Left lung (tissue), 10 donors: ENCODE measurements around the gene CASZ1. TPM values are rescaled to one million over a fixed set of nuclear protein-coding genes. Genes with fewer than 3 reads are reported as not detected.

ENCODE experiments used
- ATAC-seq: fragments of 200-7000 bp; cut with Tn5 transposase; one replicate; pipeline ENCODE4 v1.9.1; 2020; ENCODE audit warnings: moderate library complexity
- DNase-seq, 4 donors: peaks; one replicate each; pipeline ENCODE4 v3.0.0-alpha.2; 2013 to 2020
- H3K27ac ChIP-seq, 2 donors: fragments of 200-600 bp; sonication (generic) in 1 of 2; one replicate each; pipeline versions ENCODE4 v1.5.0 to v1.8.0; 2020 to 2021
- H3K27me3 ChIP-seq, 2 donors: fragments of 200-600 bp; sonication (generic) in 1 of 2; one replicate each; pipeline versions ENCODE4 v1.5.0 to v1.8.0; 2020 to 2021
- H3K36me3 ChIP-seq, 2 donors: fragments of 200-600 bp; sonication (generic) in 1 of 2; one replicate each; pipeline versions ENCODE4 v1.5.0 to v1.8.0; 2020 to 2021
- H3K4me1 ChIP-seq, 2 donors: fragments of 200-600 bp; one replicate each; pipeline ENCODE4 v1.8.0; 2021
- H3K4me3 ChIP-seq, 2 donors: fragments of 200-600 bp; sonication (generic) in 1 of 2; one replicate each; pipeline versions ENCODE4 v1.5.0 to v1.8.0; 2020 to 2021; ENCODE audit warnings: mild to moderate bottlenecking in 1 of 2
- H3K9me3 ChIP-seq, 2 donors: fragments of 200-600 bp; sonication (generic) in 1 of 2; one replicate each; pipeline versions ENCODE4 v1.5.0 to v1.8.0; 2020 to 2021
- intact Hi-C, 2 donors: fragments of 100-400 bp; cut with DNase I; formaldehyde crosslinking; loops; one replicate each; pipeline versions ENCODE4 v1.11.2 to v1.14.2; 2022
- polyA plus RNA-seq, 6 donors: library from polyadenylated mRNA; unstranded; fragments of 120-200 nt; gene quantifications; one replicate each; pipeline ENCODE4 v1.2.1, GENCODE V29; 2013; ENCODE audit not compliant: insufficient read length in 6 of 6
- total RNA-seq, 2 donors: library from RNA; stranded (reverse); fragmentation: NEBNext Ultra II Directional; extraction: Animal tissue kit (Norgen Biotek cat#: 25700); gene quantifications; one replicate each; pipeline ENCODE4 v1.2.1, GENCODE V29; 2021
- TF ChIP-seq, protein P1 (sequence below), 2 donors: fragments of 200-600 bp; sonication (generic) in 1 of 2; IDR thresholded peaks; one replicate each; pipeline versions ENCODE4 v1.5.0 to v1.8.0; 2021; ENCODE audit warnings: antibody characterized with exemption in 2 of 2
- donor health status: DM: no; HTN: yes; CAD: no.
- donor health status: DM: no; HTN: no; CAD: no.

The CASZ1 gene
- total and polyA plus RNA-seq, 8 donors: 15.1 to 44.0 (median 21.1) TPM

DNA sequence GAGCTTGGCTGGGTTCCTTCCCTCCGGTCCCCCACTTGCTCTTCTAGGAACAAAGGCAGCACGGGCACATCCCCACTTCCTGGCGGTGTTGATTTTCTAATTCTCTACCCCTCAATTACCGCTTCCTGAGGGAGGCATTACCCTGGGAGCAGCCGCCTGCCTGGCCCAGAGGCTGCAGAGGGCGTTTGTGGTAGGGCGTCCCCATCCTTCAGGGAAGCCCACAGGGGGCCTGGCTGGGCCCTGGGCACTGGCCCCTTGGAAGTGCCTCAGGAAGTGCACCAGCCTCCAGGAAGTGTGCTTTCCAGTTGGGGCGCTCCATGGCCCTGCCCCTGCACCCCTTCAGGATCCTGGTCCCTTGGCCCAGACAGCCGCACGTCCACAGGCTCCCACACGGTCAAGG is 42.1 kb upstream of the CASZ1 start:
- Histone ChIP-seq H3K4me3 (no peak overlapping the region), H3K27me3 (peaks cover 17 to 39% of the 10 kb centered on the region in 2 donors), H3K4me1 (no peaks in the 10 kb centered on the region), H3K9me3 (peaks cover 0 to 1% of the 10 kb centered on the region in 2 donors), H3K36me3 (no peaks in the 10 kb centered on the region), H3K27ac (no peak overlapping the region)
- ATAC-seq (no peak), DNase-seq (peak in 1 of 4 donors; percentile 54)
- TF ChIP-seq, protein P1, sequence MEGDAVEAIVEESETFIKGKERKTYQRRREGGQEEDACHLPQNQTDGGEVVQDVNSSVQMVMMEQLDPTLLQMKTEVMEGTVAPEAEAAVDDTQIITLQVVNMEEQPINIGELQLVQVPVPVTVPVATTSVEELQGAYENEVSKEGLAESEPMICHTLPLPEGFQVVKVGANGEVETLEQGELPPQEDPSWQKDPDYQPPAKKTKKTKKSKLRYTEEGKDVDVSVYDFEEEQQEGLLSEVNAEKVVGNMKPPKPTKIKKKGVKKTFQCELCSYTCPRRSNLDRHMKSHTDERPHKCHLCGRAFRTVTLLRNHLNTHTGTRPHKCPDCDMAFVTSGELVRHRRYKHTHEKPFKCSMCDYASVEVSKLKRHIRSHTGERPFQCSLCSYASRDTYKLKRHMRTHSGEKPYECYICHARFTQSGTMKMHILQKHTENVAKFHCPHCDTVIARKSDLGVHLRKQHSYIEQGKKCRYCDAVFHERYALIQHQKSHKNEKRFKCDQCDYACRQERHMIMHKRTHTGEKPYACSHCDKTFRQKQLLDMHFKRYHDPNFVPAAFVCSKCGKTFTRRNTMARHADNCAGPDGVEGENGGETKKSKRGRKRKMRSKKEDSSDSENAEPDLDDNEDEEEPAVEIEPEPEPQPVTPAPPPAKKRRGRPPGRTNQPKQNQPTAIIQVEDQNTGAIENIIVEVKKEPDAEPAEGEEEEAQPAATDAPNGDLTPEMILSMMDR (IDR thresholded peaks at IDR 0.05): no peak
- intact Hi-C loops: no loop called here

DNA sequence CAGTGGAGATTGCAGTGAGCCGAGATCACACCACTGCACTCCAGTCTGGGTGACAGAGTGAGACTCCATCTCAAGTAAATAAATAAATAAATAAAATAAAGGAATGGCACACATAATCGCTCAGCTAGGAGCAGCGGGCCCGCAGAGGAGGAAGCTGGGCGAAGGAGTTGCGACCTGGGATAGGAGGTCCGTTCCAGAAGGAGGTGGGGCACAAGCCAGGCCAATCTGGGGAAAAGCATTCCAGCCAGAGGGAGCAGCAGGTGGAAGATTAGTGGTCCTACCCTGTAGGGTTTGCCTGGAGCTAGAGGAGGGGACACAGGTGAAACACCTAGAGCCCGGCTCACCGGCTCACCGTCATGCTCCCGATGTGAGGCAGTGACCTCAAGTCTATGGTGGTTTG is 40.3 kb upstream of the CASZ1 start:
- H3K4me1 ChIP-seq: no peaks in the 10 kb centered on the region
- H3K27ac ChIP-seq: no peak overlapping the region
- peak in 1 of 4 donors; percentile 59 for DNase-seq
- TF ChIP-seq, protein P1 (IDR thresholded peaks at IDR 0.05): no peak
- H3K27me3 ChIP-seq: peaks cover 17 to 39% of the 10 kb centered on the region in 2 donors
- H3K4me3 ChIP-seq: no peak overlapping the region
- H3K9me3 ChIP-seq: no peaks in the 10 kb centered on the region
- intact Hi-C loops: no loop called here
- ATAC-seq: no peak
- H3K36me3 ChIP-seq: no peaks in the 10 kb centered on the region

DNA sequence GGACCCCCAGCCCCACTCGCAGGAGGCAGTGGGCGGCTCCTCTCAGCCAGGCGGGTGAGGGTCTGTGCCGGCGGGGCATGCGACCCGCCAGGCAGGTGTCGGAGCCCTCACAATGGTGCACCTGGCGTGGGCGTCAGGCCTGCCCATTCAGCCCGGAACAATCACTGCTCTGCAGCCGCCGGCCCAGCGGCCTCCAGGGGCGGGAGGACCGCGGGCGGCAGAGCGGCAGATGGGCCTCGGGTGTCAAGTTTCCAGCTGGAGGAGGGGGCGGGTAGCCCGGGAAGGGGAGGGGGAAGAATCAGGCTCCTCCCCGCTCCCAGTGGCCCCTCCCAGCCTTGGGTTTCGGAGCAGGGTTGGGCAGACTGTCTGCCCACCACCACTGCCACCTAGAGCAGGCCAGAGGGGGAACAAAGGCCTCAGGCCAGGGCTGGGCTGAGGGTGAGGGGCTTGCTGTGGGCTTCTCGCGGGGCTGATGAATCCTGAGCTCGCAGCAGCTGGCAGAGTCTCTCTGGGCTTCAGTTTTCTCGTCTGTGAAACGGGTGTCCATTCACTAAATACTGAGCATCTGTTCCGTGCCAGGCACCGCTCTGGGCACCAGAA is 39.5 kb upstream of the CASZ1 start:
- Histone ChIP-seq H3K27me3 (peaks cover 17 to 39% of the 10 kb centered on the region in 2 donors), H3K9me3 (no peaks in the 10 kb centered on the region), H3K4me3 (no peak overlapping the region), H3K4me1 (no peaks in the 10 kb centered on the region), H3K27ac (no peak overlapping the region), H3K36me3 (no peaks in the 10 kb centered on the region)
- TF ChIP-seq, protein P1 (IDR thresholded peaks at IDR 0.05): no peak
- intact Hi-C loops: no loop called here
- DNase-seq (peak; percentile 36 to 83 (median 61)), ATAC-seq (peak; percentile 94)

DNA sequence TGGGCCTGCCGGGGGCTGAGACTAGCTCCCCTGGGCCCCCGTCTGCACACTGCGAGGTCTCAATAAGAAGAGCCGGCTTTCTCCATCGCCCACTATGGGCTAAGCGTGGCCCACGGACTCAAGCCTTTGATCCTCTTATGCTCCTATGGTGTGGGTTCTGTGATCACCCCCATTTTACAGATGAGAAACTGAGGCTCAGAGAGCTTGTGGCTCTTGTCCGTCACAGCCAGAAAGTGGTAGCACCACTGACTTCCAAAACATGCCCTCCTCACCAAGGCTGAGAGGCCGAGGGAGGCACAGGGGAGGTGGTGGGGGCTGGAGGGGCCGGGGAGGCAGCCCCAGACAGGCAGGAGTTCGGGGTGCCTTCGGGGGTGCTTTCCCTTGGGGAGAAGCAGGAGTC is 39.0 kb upstream of the CASZ1 start:
- ATAC-seq (no peak), DNase-seq (no peak)
- H3K36me3 ChIP-seq: no peaks in the 10 kb centered on the region
- TF ChIP-seq, protein P1 (IDR thresholded peaks at IDR 0.05): no peak
- no peak overlapping the region for H3K4me3 ChIP-seq
- intact Hi-C loops: no loop called here
- no peaks in the 10 kb centered on the region for H3K9me3 ChIP-seq
- H3K27me3 ChIP-seq: peaks cover 17 to 39% of the 10 kb centered on the region in 2 donors
- H3K4me1 ChIP-seq: no peaks in the 10 kb centered on the region
- no peak overlapping the region for H3K27ac ChIP-seq

DNA sequence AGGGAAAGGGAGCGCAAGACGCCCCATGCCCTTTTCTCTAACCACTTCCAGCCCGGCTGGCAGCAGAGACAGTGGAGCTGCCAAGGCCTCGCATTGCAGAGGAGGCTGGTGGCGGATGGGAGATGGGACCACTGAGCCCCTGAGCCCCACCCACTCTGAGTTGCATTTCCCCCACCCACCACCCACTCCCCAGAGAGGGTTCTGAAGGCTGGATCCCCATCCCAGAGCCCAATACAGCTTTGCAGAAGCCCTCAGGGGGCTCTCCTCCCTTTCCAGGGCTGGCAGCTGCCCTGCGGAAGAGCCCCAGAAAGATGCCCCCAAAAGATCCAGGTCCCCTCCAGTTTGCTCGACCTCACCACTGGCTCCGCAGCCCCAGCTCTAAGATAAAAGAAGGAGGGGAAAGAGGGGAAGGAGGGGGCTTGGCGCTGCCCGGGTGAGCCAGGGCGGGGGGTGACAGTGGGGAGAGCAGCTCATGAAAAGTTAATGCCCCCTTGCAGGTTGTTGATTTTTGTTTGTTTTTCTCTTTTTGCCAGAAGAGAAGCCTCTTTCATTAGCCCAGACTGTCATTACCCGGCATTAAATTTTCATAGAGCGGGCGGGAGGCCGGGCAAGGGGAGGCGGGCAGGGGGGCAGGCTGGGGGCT is 38.4 kb upstream of the CASZ1 start:
- no peaks in the 10 kb centered on the region for H3K36me3 ChIP-seq
- H3K27me3 ChIP-seq: peaks cover 17 to 39% of the 10 kb centered on the region in 2 donors
- intact Hi-C loops: no loop called here
- TF ChIP-seq, protein P1 (IDR thresholded peaks at IDR 0.05): no peak
- ATAC-seq: no peak
- H3K4me3 ChIP-seq: no peak overlapping the region
- no peaks in the 10 kb centered on the region for H3K4me1 ChIP-seq
- H3K27ac ChIP-seq: no peak overlapping the region
- peak in 1 of 4 donors; percentile 51 for DNase-seq
- H3K9me3 ChIP-seq: no peaks in the 10 kb centered on the region
